ENCODE results near the gene CEBPA. TPM values are rescaled to one million over a fixed set of nuclear protein-coding genes. Genes with fewer than 3 reads are reported as not detected.

CEBPA gene
- total RNA-seq, 1 experiment from 2014 or later, result 3.2 TPM

DNA sequence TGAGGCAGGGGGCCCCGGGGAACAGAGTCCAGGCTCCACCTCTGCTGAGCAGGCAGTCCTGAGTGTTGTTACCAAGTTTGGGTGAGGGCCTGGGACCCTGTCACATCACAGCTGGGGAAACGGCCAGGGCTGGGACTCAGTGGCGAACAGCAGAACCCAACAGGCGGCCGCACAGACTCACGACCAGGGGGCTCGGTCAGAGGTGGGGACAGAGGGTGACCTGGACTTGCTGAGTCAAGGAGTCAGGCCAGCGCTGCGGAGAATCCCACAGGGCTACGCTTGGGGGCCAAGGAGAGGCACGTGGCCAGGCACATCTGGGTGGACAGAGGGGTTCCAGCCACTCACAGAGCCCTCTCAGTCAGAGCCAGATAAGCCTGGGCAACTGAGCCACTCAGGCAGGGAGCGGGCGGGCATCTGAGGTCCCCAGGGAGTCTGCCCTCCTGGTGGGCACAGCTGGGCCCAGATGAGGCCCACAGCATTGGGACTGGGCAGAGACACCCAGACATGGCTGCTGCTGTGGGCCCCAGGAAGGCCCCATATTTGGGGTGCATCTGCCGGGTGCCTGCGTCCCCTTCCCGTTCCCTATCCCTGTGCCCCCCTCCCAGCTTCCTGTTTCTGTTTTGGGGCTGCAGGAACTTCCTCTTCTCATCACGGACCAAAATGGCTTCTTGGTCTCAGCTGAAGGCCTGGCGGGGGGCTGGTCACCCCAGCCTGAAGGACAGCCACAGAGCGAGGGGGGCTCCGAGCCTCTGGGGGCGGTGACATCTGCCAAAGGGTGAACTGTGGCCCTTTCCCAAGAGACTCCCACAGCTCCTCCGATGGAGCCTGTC, 34.0 kb downstream of the CEBPA start:
- H3K18ac ChIP-seq (ENCODE audit: insufficient read length, low read depth, low read length), result no peak overlapping the region
- no peak overlapping the region for H4K5ac ChIP-seq (ENCODE audit: insufficient read length, low read depth, low read length)
- no peak overlapping the region for H3T11ph ChIP-seq (ENCODE audit: low read length)
- H3K4me3 Mint-ChIP-seq, result no peak overlapping the region
- H2BK5ac ChIP-seq (ENCODE audit: insufficient read length, low read length), result no peak overlapping the region
- H3K4me2 ChIP-seq (ENCODE audit: insufficient read depth, insufficient read length, low read length), result no peak overlapping the region
- no peaks in the 10 kb centered on the region for H3K36me3 Mint-ChIP-seq (ENCODE audit: insufficient read depth in 1 of 3, low read depth in 3 of 3)
- no CpG with 5 or more reads among the region's 22 CpGs for WGBS (ENCODE audit: extremely low coverage, insufficient read length, low lambda C conversion rate)
- no peak overlapping the region for H4K8ac ChIP-seq (replicated peaks; ENCODE audit: insufficient read length, low read depth, low read length)
- H3K27me3 ChIP-seq (ENCODE audit: insufficient read depth, low read length), result no peaks in the 10 kb centered on the region
- no peak overlapping the region for H2BK120ac ChIP-seq (ENCODE audit: low read depth, low read length, poor library complexity, severe bottlenecking)
- no peaks in the 10 kb centered on the region for H3K79me2 ChIP-seq (ENCODE audit: insufficient read depth, low read length)
- H2AK5ac ChIP-seq (ENCODE audit: insufficient read length, low read length), result no peak overlapping the region
- no peak overlapping the region for H3K23ac ChIP-seq (ENCODE audit: insufficient read length, low read depth, low read length)
- H3K79me1 ChIP-seq (ENCODE audit: insufficient read depth, low read depth, low read length, poor library complexity, severe bottlenecking), result no peaks in the 10 kb centered on the region
- no peak overlapping the region for H4K91ac ChIP-seq (ENCODE audit: insufficient read length, low read depth, low read length)
- TF ChIP-seq, protein P1, sequence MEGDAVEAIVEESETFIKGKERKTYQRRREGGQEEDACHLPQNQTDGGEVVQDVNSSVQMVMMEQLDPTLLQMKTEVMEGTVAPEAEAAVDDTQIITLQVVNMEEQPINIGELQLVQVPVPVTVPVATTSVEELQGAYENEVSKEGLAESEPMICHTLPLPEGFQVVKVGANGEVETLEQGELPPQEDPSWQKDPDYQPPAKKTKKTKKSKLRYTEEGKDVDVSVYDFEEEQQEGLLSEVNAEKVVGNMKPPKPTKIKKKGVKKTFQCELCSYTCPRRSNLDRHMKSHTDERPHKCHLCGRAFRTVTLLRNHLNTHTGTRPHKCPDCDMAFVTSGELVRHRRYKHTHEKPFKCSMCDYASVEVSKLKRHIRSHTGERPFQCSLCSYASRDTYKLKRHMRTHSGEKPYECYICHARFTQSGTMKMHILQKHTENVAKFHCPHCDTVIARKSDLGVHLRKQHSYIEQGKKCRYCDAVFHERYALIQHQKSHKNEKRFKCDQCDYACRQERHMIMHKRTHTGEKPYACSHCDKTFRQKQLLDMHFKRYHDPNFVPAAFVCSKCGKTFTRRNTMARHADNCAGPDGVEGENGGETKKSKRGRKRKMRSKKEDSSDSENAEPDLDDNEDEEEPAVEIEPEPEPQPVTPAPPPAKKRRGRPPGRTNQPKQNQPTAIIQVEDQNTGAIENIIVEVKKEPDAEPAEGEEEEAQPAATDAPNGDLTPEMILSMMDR (conservative IDR thresholded peaks at IDR 0.05), result no peak
- no peak for DNase-seq
- no peak overlapping the region for H2BK12ac ChIP-seq (ENCODE audit: insufficient read length, low read depth, low read length)
- no peak overlapping the region for H2BK15ac ChIP-seq (ENCODE audit: low read depth, low read length)
- no peaks in the 10 kb centered on the region for H3K23me2 ChIP-seq (ENCODE audit: insufficient read length, low read depth, low read length, poor library complexity, severe bottlenecking)
- peak overlapping the region; percentile 0; the same call in 1 of the 2 replicates for H3K14ac ChIP-seq (ENCODE audit: insufficient read depth, low read length)
- H3K4me1 Mint-ChIP-seq, result peaks cover 10 to 12% of the 10 kb centered on the region in 2 experiments
- H3K9ac ChIP-seq (ENCODE audit: extremely low read depth, insufficient read length, low read length), result no peak overlapping the region
- no peak overlapping the region for H3K27ac ChIP-seq (ENCODE audit: insufficient read length, low read depth, low read length)
- no peaks in the 10 kb centered on the region for H4K20me1 ChIP-seq (ENCODE audit: control insufficient read depth, insufficient read depth, insufficient read length)
- no peak overlapping the region for H2BK20ac ChIP-seq (ENCODE audit: low read depth, low read length, poor library complexity, severe bottlenecking)
- no peaks in the 10 kb centered on the region; a peak in 1 of 5 replicates for H3K9me3 Mint-ChIP-seq
- no peak overlapping the region for H3K56ac ChIP-seq (ENCODE audit: insufficient read length, low read depth, low read length)
- no peak overlapping the region for H3K4ac ChIP-seq (ENCODE audit: low read depth, low read length)
- H3K9me3 ChIP-seq (ENCODE audit: control insufficient read depth, low read depth, low read length), result no peaks in the 10 kb centered on the region
- H2AFZ ChIP-seq (ENCODE audit: low read length), result no peak overlapping the region
- peaks cover 1% of the 10 kb centered on the region; the same call in 1 of the 2 replicates for H3K27me3 Mint-ChIP-seq (ENCODE audit: low read depth)
- H3K4me1 ChIP-seq (ENCODE audit: insufficient read depth, low read length), result no peaks in the 10 kb centered on the region; the same call in 1 of the 2 replicates
- H3K27ac Mint-ChIP-seq, result peak overlapping the region in 1 of 3 experiments; percentile 84; a peak in 1 of 7 replicates

All from H9 (cell line).